NCI-H1436 treated with DMSO at 0.1 percent for 48 hours (cell line): ENCODE measurements around the gene KCNMB2.

Experiments used
- DNase-seq: peaks from one replicate; lab custom pipeline; 2025; lab: John Stamatoyannopoulos, UW

Gene KCNMB2

GRCh38 chr3:178568911-178569310, 32.7 kb downstream of the KCNMB2 start:
- DNase-seq: no peak

GRCh38 chr3:178569826-178570225, 33.6 kb downstream of the KCNMB2 start:
- DNase-seq: no peak

GRCh38 chr3:178583963-178584575, 47.8 kb downstream of the KCNMB2 start:
- DNase-seq: peak; percentile 59

- no peak for DNase-seq
Observed at GRCh38 chr3:178584722-178585380, 48.6 kb downstream of the KCNMB2 start.

- DNase-seq: no peak
Observed at GRCh38 chr3:178585454-178585853, 49.2 kb downstream of the KCNMB2 start.

GRCh38 chr3:178586076-178586475, 49.8 kb downstream of the KCNMB2 start:
- DNase-seq: no peak

GRCh38 chr3:178588628-178589027, 52.4 kb downstream of the KCNMB2 start:
- DNase-seq: peak; percentile 100

- DNase-seq: no peak
Observed at GRCh38 chr3:178593786-178594185, 57.5 kb downstream of the KCNMB2 start.

GRCh38 chr3:178597371-178597770, 61.1 kb downstream of the KCNMB2 start:
- DNase-seq: no peak

- DNase-seq: peak; percentile 59
Observed at GRCh38 chr3:178602856-178603255, 66.6 kb downstream of the KCNMB2 start.

GRCh38 chr3:178603735-178604134, 67.5 kb downstream of the KCNMB2 start:
- no peak for DNase-seq

- DNase-seq: no peak
Observed at GRCh38 chr3:178618197-178618596, 82.0 kb downstream of the KCNMB2 start.

- DNase-seq: no peak
Observed at GRCh38 chr3:178618896-178619295, 82.7 kb downstream of the KCNMB2 start.

GRCh38 chr3:178623666-178624255, 87.5 kb downstream of the KCNMB2 start:
- DNase-seq: no peak

- no peak for DNase-seq
Observed at GRCh38 chr3:178624276-178624675, 88.0 kb downstream of the KCNMB2 start.

- no peak for DNase-seq
Observed at GRCh38 chr3:178625053-178625600, 88.9 kb downstream of the KCNMB2 start.

- DNase-seq: no peak
Observed at GRCh38 chr3:178628037-178628436, 91.8 kb downstream of the KCNMB2 start.

- no peak for DNase-seq
Observed at GRCh38 chr3:178629430-178630178, 93.4 kb downstream of the KCNMB2 start.

- no peak for DNase-seq
Observed at GRCh38 chr3:178631950-178632349, 95.7 kb downstream of the KCNMB2 start.

GRCh38 chr3:178634975-178635374, 98.7 kb downstream of the KCNMB2 start:
- DNase-seq: no peak

- no peak for DNase-seq
Observed at GRCh38 chr3:178637802-178638201, 101.6 kb downstream of the KCNMB2 start.

GRCh38 chr3:178645503-178645902, 109.3 kb downstream of the KCNMB2 start:
- no peak for DNase-seq
